Uterus (tissue), 2 donors: ENCODE data around the gene PAM.

Experiments
- CTCF ChIP-seq, 4 experiments: fragments of 200-600 bp in 2 of 4; fragments of 450-650 bp in 2 of 4; sonication (generic) in 2 of 4; IDR thresholded peaks; one replicate each; pipeline ENCODE4 v1.5.1; 2016 to 2019; ENCODE audit warnings: antibody characterized with exemption in 4 of 4, mild to moderate bottlenecking in 2 of 4, moderate library complexity in 1 of 4
- POLR2A ChIP-seq, 2 donors: fragments of 450-650 bp; IDR thresholded peaks; one replicate each; pipeline ENCODE4 v1.6.1; 2016; ENCODE audit warnings: antibody characterized with exemption in 2 of 2, mild to moderate bottlenecking in 1 of 2, moderate library complexity in 1 of 2

- TF ChIP-seq CTCF (IDR thresholded peaks at IDR 0.05) (no peak), POLR2A (IDR thresholded peaks at IDR 0.05) (no peak)
These were observed 75.1 kb downstream of the PAM start for GRCh38 chr5:102830241-102830640.
